AG10803 (cell line): ENCODE data around the gene INSYN2B.

Source experiments
- DNase-seq: peaks from one replicate; pipeline ENCODE4 v3.0.0; 2010; ENCODE audit warnings: low read depth
- H3K4me3 ChIP-seq: 2 replicates; pipeline ENCODE4 v1.5.1; 2011; ENCODE audit warnings: mild to moderate bottlenecking, low read length, control low read depth
- CTCF ChIP-seq: conservative IDR thresholded peaks from 2 replicates; pipeline ENCODE4 v1.5.1; 2011; ENCODE audit warnings: mild to moderate bottlenecking, low read length, control low read depth, inconsistent platforms

Gene INSYN2B

GRCh38 chr5:169921384-169921783, 58.9 kb downstream of the INSYN2B start:
- TF ChIP-seq CTCF = no peak
- H3K4me3 ChIP-seq = no peak overlapping the region
- no peak for DNase-seq

- no peak for DNase-seq
Measured at GRCh38 chr5:169920474-169920873, 59.8 kb downstream of the INSYN2B start.

GRCh38 chr5:169918228-169918627, 62.1 kb downstream of the INSYN2B start:
- no peak for DNase-seq
- no peak overlapping the region for H3K4me3 ChIP-seq
- TF ChIP-seq CTCF = no peak

More at GRCh38 chr5:169920474-169920873, 59.8 kb downstream of the INSYN2B start:
- no peak for TF ChIP-seq CTCF
- H3K4me3 ChIP-seq = no peak overlapping the region

- no peak for TF ChIP-seq CTCF
- no peak for DNase-seq
- no peak overlapping the region for H3K4me3 ChIP-seq
Measured at GRCh38 chr5:169917500-169917899, 62.8 kb downstream of the INSYN2B start.

GRCh38 chr5:169914766-169915165, 65.5 kb downstream of the INSYN2B start:
- peak; percentile 81 for DNase-seq
- TF ChIP-seq CTCF = no peak
- no peak overlapping the region for H3K4me3 ChIP-seq

GRCh38 chr5:169913479-169913878, 66.8 kb downstream of the INSYN2B start:
- no peak overlapping the region for H3K4me3 ChIP-seq
- peak; percentile 10 for DNase-seq
- TF ChIP-seq CTCF = no peak

- H3K4me3 ChIP-seq = no peak overlapping the region
- no peak for DNase-seq
- TF ChIP-seq CTCF = no peak
Measured at GRCh38 chr5:169911448-169912212, 68.7 kb downstream of the INSYN2B start.
